ENCODE results near the gene NFAM1. TPM values are rescaled to one million over a fixed set of nuclear protein-coding genes. Genes with fewer than 3 reads are reported as not detected.

The NFAM1 gene
- total and polyA plus RNA-seq, 8 donors: 0.20 to 4.4 (median 0.53) TPM

DNA sequence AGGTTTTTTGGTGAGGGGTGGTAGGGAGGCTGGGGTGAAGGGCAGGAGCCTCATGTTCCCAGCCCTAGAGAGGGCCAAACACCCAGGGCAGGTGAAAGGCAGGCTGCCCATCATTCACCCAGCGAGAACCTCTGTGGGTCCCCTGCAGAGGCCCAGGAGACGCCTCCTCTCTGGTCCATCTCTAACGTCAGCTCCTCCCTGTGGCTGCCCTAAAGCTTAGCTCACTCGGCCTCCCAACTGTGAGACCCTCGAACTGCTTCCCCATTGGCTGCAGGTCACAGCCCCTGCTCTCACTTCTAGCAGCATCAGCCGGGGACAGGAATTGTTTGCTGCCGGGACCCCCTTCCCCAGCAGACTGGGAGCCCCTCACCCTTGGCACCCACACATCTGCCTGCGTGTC lies 615 bp upstream of the NFAM1 start:
- DNase-seq (no peak), FAIRE-seq (no peak), ATAC-seq (no peak)
- TF ChIP-seq, protein P1, sequence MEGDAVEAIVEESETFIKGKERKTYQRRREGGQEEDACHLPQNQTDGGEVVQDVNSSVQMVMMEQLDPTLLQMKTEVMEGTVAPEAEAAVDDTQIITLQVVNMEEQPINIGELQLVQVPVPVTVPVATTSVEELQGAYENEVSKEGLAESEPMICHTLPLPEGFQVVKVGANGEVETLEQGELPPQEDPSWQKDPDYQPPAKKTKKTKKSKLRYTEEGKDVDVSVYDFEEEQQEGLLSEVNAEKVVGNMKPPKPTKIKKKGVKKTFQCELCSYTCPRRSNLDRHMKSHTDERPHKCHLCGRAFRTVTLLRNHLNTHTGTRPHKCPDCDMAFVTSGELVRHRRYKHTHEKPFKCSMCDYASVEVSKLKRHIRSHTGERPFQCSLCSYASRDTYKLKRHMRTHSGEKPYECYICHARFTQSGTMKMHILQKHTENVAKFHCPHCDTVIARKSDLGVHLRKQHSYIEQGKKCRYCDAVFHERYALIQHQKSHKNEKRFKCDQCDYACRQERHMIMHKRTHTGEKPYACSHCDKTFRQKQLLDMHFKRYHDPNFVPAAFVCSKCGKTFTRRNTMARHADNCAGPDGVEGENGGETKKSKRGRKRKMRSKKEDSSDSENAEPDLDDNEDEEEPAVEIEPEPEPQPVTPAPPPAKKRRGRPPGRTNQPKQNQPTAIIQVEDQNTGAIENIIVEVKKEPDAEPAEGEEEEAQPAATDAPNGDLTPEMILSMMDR (IDR thresholded peaks at IDR 0.05): no peak
- no peaks in the 10 kb centered on the region for H3K27me3 ChIP-seq
- 54 to 66% methylated on average over 8 of the region's 8 CpGs for WGBS, 2 donors
- no peaks in the 10 kb centered on the region for H3K4me1 ChIP-seq
- H3K4me3 ChIP-seq: no peak overlapping the region
- intact Hi-C loops (cut with DNase I): loop anchor here in 2 of 3 donors (10.0 kb wide), 3 partner anchors 68 to 468 kb away; partner anchors contain the start of genes NDUFA6 (in 1 of the 2) and SEPTIN3 (in 1 of the 2)
- H3K36me3 ChIP-seq: no peaks in the 10 kb centered on the region
- H3K9me3 ChIP-seq: no peaks in the 10 kb centered on the region
- peak overlapping the region in 1 of 4 donors; percentile 61 for H3K27ac ChIP-seq

DNA sequence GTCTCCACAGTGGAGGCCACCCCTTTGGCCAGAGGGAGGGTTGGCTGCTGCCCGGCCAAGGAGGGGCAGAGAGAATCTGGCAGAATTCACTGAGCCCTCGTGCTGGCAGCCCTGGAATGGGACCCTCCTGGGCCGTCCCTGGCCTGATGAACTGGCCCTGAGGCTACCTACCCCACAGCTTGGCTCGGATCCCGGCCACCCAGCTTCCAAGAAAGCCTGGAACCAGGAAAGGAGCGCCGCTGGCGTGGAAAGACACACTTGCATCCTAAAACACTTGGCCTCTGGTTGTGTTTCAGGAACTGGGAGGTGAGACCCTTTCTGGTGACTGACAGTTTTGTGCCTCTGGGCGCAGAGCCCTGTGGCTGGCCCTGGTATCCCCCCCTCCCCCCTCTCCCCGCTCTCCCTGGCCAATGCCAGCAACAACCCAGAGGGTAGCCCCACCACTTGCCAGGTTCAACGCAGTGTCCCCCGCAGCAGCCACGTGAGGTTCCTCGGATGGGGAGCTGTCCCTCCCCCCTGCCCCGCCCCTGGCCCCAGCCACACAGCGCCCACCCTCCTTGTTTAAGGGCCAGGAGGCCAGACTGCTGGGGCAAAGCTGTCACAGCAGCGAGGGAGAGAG lies 693 bp downstream of the NFAM1 start:
- H3K36me3 ChIP-seq: no peaks in the 10 kb centered on the region
- no peaks in the 10 kb centered on the region for H3K9me3 ChIP-seq
- DNase-seq: no peak
- WGBS, 2 donors: 33 to 48% methylated on average over 16 to 17 of the region's 17 CpGs
- no peaks in the 10 kb centered on the region for H3K27me3 ChIP-seq
- TF ChIP-seq, protein P1 (IDR thresholded peaks at IDR 0.05): no peak
- intact Hi-C loops (cut with DNase I): loop anchor here in 2 of 3 donors (10.0 kb wide), 3 partner anchors 67 to 467 kb away; partner anchors contain the start of genes NDUFA6 (in 1 of the 2) and SEPTIN3 (in 1 of the 2)
- H3K4me3 ChIP-seq: peak overlapping the region in 1 of 4 donors; percentile 26
- peak in 2 of 4 donors; percentile 21 to 29 for ATAC-seq
- no peaks in the 10 kb centered on the region for H3K4me1 ChIP-seq
- FAIRE-seq: no peak
- peak overlapping the region in 1 of 4 donors; percentile 61 for H3K27ac ChIP-seq

DNA sequence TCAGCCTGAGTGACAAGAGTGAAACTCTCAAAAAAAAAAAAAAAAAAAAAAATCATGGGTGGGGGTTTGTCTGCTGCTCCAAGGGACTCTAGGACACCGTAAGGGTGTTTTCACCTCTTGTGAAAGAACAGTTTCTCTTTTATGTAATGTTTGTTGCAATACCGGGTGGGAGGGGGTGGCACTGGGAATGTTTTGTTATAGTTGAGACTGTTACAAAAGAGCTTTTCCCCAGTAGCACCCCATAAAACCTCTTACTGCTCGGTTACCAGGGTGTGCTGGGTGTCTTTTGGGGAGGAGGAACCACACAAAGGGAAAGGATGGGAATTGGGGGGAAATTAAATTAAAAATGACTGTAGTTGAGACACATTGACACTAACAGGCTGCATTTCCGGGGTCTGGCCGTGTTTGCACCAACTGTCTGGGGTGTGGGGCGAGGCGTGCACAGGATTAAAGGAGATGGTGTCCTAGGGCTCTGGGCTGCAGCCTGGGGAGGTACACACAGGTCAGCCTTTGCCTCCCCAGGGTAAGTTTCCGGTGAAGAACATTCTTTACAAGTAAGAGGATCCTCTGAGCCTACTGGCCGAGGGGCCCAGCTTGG lies 1.6 kb downstream of the NFAM1 start:
- 70 to 83% methylated on average over 9 of the region's 9 CpGs for WGBS, 2 donors
- FAIRE-seq (no peak), ATAC-seq (no peak), DNase-seq (no peak)
- Histone ChIP-seq H3K4me1 (no peaks in the 10 kb centered on the region), H3K27me3 (no peaks in the 10 kb centered on the region), H3K9me3 (no peaks in the 10 kb centered on the region), H3K36me3 (no peaks in the 10 kb centered on the region), H3K4me3 (peak overlapping the region in 1 of 4 donors; percentile 26), H3K27ac (no peak overlapping the region)
- intact Hi-C loops (cut with DNase I): loop anchor here in 2 of 3 donors (10.0 kb wide), 3 partner anchors 66 to 466 kb away; partner anchors contain the start of genes NDUFA6 (in 1 of the 2) and SEPTIN3 (in 1 of the 2)
- TF ChIP-seq, protein P1 (IDR thresholded peaks at IDR 0.05): no peak

DNA sequence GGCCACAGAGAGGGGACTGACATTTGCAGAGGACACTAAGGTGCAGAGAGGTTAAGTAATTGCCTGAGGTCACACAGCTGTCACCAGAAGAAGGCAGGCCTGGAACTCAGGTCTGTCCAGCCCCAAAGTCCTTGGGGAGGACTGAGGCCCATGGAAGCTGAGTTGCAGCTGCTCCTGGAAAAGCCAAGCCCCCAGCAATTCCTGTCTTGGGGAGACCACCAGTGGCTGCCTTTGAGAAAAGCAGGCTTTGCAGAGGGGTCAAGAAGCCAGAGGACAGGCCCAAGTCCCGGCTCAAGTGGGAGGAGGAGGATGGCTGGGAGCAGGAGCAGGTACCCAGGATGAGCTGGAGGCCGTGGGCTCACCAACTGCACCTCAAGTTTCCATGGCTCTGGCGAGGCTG lies 3.4 kb downstream of the NFAM1 start:
- Histone ChIP-seq H3K4me3 (no peak overlapping the region), H3K4me1 (no peaks in the 10 kb centered on the region), H3K27ac (no peak overlapping the region), H3K27me3 (no peaks in the 10 kb centered on the region), H3K9me3 (no peaks in the 10 kb centered on the region), H3K36me3 (no peaks in the 10 kb centered on the region)
- intact Hi-C loops (cut with DNase I): no loop called here
- ATAC-seq (no peak), DNase-seq (no peak), FAIRE-seq (no peak)
- TF ChIP-seq, protein P1 (IDR thresholded peaks at IDR 0.05): no peak
- 75% methylated on average over 3 of the region's 3 CpGs for WGBS, 2 donors

DNA sequence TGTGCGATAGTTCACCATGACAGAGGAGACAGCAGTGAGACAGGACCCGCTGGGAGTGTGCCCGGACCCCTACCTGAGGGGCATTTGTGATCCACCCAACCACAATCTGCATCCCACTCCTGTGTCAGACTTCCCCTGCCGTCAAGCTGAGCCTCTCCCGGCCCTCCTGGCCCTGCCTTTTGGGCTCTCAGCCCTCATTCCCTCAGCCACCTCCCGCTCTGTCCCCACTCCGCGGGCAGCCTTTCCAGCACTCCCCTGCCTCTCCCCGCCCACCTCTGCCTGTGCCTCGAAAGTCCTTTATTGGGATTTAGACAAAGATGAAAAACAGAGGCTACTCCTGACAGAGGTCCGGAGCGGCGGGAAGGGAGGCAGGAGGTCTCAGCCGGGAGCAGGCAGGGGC lies 4.2 kb downstream of the NFAM1 start:
- ATAC-seq: no peak
- no peaks in the 10 kb centered on the region for H3K27me3 ChIP-seq
- 52 to 54% methylated on average over 14 of the region's 14 CpGs for WGBS, 2 donors
- H3K9me3 ChIP-seq: no peaks in the 10 kb centered on the region
- no peaks in the 10 kb centered on the region for H3K36me3 ChIP-seq
- no peaks in the 10 kb centered on the region for H3K4me1 ChIP-seq
- no peak for FAIRE-seq
- no peak overlapping the region for H3K27ac ChIP-seq
- H3K4me3 ChIP-seq: no peak overlapping the region
- no peak for DNase-seq
- intact Hi-C loops (cut with DNase I): no loop called here
- TF ChIP-seq, protein P1 (IDR thresholded peaks at IDR 0.05): no peak
